NCI-H446 (cell line): ENCODE measurements around the gene TOPAZ1.

Experiments
- DNase-seq, 2 experiments: peaks; one replicate each; lab custom pipeline; 2025; lab: John Stamatoyannopoulos, UW

Gene TOPAZ1

DNA sequence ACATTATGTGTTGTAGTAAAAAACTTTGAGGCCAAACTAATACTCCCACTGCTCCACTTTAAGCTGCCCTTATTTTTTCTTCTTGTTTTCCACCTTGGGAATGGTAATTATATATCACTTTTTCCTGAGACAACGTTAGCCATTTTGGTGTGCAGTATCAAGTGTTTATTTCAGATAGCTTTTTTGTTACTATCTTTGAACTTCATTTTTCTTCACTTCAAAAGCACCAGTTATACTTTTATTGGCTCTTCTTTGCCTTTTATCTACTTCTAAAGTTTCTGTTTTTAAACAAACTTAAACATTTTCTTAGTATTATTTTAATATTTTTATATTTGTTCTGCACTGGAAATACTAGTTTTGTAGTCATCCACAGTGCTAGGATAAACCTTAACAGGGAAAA, 6.5 kb downstream of the TOPAZ1 start:
- no peak for DNase-seq

DNA sequence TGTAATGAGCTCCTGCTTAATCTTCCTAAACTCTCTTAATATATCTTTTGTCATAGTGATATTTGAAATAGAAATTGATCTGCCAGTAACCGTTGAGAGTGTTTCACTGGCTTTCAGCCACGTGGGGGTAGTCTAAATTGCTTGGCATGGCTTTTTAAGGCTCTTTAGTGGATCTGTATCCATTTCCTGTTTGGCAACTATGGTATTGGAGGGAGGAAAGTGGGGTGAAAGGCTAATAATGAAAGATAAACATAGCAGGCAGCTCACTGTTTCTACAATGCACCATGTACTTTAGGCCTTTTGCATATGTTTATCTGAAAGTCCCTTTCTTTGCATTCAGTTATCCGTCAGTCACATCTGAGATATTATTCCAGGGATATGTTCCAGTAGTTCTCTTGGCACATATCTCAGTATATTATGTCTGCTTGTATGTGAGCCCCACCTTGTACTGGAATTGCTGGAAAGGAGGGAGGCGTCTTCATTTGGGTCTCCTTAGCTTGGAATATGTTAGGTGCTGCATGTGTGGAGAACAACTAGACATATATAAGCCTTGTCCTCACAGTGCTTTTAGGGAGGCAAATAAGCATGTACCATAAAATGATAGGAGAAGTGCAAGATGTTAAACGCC, 10.8 kb downstream of the TOPAZ1 start:
- no peak for DNase-seq

DNA sequence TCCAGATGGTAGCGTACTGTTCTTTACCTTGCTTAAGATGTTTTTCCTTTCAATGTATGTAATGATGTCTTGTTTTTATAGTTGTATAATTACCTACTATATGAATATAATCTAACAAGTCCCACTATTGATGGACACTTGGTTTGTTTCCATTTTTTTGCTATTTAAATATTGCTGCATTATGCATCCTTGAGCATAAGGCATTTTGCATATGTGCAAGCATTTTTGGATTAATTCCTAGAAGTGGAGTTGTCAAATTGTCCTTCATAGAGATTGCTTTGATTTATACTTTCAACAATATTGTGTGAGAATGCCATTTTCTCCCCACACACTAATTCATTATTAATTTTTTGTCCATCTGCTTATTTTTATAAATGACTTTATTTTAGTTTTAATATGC, 17.7 kb downstream of the TOPAZ1 start:
- no peak for DNase-seq

DNA sequence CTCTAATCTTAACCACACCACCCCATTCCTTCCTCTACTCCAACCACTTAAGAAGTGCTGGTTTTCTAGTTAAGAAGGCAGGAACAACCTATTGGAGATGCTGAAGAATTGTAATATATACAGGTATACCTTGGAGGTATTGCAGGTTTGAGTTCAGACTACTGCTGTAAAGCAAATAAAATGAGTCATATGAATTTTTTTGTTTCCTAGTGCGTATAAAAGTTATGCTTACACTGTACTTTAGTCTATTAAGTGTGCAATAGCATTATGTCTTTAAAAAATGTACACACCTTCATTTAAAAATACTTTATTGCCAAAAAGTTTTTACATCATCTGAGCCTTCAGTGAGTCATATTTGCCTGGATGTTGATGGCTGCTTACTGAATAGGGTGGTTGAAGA, 22.5 kb downstream of the TOPAZ1 start:
- no peak for DNase-seq

DNA sequence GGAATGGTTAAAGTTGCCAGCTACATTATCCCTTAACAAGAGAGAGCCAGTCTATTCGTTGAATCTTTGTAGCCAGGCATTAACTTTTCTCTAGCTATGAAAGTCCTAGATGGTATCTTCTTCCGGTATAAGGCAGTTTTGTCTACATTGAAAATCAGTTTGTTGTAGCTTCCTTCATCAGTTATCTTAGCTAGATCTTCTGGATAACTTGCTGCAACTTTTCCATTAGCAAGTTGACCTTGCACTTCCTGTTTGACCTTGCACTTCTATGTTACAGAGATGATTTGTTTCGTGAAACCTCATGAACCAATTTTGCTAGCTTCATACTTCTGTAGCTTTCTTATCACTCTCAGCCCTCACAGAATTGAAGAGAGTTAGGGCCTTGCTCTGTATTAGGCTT, 24.1 kb downstream of the TOPAZ1 start:
- DNase-seq = no peak

DNA sequence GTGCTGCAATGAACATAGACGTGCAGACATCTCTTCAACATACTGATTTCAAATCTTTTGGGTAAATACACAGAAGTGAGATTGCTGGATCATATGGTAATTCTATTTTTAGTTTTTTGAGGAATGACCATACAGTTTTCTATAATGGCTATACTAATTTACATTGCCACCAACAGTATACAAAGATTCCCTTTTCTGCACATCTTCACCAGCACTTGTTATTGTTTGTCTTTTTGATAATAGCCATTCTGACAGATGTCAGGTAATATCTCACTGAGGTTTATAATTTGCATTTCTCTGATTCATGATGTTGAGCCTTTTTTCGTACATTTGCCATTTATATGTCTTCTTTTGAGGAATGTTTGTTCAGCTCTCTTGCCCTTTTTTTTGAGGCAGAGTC, 30.5 kb downstream of the TOPAZ1 start:
- no peak for DNase-seq

DNA sequence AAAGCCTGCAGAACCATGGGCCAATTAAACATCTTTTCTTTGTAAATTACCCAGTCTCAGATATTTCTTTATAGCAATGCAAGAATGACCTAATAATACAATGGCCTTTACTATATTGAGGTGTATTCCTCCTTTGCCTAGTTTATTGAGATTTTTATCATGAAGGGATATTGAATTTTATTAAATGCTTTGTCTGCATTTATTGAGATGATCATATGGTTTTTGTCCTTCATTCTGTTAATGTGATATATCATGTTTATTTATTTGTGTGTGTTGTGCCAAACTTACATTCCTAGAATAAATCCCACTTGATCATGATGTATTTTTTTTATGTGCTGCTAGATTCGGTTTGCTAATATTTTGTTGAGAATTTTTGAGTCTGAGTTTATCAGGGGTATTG, 36.2 kb downstream of the TOPAZ1 start:
- no peak for DNase-seq

DNA sequence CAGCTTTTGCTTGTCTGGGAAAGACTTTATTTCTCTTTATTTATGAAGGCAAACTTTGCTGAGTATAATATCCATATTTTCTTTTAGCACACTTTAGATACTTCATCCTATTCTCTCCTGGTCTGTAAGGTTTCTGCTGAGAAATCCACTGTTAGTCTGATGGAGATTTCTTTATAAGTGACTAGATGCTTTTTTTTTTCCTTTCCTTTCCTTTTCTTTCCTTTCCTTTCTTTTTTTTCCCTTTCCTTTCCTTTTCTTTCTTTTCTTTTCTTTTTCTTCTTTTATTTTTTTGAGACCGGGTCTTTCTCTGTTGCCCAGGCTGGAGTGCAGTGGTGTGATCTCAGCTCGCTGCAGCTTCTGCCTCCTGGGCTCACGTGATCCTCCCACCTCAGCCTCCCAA, 38.4 kb downstream of the TOPAZ1 start:
- no peak for DNase-seq

DNA sequence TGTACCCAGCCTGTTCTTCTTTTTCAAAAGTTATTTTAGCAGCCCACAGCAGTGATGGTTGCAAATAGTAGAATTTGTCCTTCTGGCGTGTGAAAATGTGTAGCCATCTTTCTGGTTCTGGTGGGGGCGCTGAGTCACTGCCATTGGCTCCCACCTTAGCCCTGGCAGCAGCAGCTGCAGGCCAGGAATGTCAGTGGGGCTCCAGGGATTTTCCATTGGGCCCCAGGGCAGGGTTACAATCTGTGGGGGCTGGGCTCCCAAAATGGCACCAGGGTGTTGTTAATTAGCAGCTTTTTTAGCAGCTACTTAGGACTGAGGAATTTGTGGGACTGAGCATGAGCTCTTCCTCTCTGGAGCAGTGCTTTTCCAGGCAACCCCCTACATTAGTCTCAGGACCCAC, 38.9 kb downstream of the TOPAZ1 start:
- DNase-seq = no peak

DNA sequence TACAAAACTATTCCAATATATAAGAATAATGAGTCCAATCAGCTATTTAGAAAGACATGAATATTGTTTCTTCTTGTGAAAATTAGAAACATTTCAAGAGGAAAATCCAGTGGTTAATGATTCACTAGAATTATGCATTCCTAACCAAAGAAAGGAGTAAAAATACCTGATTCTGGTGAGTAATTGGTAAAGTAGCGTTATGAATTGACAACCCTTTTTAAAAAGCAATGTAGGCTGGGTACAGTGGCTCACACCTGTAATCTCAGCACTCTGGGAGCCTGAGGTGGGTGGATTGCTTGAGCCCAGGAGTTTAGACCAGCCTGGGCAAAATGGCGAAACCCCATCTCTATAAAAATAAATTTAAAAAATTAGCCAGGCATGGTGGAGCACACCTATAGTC, 43.3 kb downstream of the TOPAZ1 start:
- DNase-seq = no peak

DNA sequence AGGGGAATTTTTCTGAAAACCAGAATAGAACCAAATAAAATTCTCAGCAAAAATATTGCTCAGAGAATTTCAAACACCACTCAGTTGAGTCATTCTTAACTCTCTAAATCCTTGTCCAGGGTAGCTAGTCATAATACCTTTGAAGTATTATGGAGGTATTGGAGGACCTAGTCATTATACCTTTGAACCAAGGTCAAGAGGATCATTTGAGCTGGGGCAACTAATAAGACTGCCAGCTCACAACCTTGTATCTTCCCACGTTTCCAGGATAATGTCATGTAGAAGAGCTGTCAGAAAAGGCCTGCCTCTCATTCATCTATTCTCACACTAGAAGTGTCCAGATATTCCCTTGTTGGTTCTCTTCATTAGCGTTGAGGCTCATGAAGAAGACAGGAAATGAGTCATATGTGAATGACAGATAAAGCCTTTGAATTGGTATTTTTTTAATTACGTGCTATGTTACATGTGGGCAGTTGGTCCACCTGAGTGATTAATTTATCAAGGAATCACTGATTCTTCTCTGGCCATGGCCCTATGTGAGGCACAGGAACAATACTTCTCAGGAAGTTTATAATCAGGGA, 48.3 kb downstream of the TOPAZ1 start:
- DNase-seq = no peak

DNA sequence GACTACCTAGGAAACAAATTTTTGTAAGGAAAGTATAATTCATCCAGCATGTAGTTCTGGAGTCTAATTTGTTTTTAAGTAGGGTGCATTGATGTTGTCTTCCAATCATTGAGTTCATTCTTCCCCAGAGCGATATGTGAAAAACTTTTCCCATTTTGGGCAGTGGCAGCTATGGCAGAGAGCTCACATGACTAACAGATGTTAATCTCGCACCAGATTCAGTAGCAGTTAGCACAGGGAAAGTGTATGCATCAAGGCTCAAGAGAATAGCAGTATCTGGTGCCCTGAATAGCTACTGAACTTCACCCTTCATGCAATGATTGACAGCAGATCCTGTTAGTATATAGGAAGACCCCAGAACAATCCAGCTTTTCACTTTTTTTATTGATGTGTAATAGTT, 50.6 kb downstream of the TOPAZ1 start:
- DNase-seq = no peak

DNA sequence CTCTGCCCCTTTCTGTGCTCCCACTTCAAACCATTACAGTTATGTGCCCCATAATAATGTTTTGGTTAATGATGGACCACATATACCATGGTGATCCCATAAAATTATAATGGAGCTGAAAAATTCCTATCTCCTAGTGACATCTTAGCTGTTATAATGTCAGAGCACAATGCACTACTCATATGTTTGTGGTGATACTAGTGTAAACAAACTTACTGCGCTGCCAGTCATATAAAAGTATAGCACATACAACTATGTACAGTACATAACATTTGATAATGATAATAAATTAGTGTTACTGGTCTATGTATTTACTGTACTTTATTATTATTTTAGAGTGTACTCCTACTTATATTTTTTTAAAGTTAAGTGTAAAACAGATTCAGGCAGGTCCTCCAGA, 51.3 kb downstream of the TOPAZ1 start:
- DNase-seq = no peak

DNA sequence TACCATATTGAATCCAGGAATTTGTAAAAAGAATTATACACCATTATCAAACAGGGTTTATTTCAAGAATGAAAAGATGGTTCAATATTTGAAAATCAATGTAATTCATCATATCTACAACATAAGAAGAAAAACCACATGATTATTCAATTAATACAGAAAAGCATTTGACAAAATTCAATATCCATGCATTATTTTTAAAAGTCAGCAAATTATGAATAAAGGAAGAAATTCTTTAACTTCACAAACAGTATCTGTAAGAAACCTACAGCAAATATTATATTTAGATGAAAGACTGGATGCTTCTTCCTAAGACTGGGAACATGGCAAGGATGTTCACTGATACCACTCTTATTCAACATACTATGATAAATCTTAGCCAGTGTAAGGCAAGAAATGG, 55.6 kb downstream of the TOPAZ1 start:
- DNase-seq = no peak

DNA sequence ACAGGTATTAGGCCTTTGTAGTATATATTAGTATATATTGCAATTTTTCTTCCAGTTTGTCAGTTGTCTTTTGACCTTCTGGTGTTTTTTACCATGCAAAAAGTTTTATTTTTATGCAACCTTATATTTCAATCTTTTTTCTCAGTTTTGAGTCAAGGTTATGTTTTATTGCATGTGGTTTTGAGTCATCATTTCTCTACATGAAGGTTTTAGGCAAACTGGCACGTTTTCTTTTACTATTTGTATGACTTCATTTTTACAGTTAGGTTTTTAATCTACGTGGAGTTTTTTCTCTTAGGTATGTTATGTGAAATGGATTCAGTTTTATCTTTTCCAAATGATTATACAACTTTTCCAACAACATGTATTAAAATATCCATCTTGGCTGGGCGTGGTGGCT, 60.1 kb downstream of the TOPAZ1 start:
- no peak for DNase-seq

DNA sequence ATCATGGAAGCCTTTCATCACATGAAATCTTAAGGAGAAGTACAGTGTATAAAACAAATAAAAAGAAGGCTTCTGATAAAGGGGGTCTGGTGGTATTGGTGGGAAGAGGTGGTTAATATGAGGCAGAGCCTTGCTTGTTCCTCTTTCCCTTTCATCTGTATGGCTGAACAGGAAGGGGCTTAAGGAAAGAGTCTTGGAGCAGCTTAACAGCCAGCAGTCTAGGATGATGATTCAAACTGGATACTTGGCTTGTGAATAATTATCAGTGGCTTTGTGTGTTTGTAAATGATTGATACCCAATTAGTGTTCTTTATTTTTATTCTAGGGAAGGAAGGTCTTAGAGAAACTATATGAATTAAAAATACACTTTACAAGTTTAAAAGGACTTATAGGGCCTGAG, 67.8 kb downstream of the TOPAZ1 start:
- DNase-seq = no peak

DNA sequence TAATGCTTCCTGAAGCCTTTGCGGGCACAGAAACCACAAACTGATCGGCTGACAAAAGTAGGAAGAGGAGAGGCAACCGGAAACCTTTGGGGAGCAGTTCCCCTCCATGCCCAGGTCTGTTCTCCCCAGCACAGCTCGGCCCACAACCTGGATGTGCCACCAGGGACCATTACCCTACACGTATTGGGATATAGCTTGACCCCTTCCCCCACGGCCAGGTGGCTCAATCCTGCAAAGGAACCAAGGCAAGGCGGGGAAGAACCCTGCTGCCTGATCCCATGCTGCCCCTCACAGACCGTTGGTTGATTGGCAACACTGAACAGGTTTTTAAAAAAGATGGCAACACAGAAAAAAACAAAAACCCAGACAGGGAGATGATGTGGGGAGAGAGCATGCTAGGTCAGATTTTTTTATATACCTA, 77.2 kb downstream of the TOPAZ1 start:
- no peak for DNase-seq

DNA sequence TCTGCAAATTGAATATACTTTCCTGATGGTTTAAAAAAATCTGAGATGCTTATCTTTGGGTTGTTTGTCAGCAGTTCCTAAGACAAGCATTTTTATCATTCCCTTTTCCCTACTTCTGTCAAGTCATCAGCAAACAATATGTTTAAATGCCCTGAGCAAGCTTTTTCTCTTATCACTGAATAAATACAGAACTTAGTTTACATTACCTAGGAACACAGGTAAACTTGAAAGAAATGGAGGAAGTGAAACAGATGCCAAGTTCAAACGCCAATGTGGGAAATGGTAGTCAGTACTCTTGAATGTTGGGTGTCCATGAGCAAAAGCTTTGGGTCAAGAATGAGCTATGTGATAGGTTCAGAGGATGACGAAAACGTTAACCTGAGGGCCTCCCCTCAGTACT, 79.6 kb downstream of the TOPAZ1 start:
- no peak for DNase-seq

DNA sequence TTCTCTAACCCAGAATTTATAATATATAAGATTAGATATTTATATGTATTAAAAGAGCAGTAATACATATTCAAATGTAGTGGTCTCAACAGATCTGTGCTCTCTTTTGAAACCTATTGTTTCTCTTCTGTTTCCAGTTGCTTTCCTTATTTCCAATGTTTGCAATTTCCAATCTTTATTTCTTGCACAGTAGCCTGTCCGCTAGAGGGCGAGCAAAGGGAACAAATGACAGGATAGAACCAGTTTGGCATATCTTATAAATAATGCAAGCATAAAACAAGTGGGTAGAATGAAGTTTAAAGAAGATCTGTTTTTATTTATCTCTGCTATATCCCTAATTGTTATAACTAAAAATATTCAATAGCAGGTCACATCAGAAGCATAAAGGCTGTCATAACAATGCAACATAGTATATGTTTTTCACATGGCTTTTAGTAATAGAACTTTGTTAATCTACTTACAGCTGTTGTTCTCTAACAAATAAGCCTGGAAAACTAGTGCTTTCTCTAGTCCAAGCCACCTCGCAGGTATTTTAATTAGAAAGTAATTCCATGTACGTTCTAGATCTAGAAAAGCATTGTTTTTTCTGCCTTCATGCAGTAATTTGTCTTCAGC, 81.8 kb downstream of the TOPAZ1 start:
- DNase-seq = peak; percentile 32 to 50

DNA sequence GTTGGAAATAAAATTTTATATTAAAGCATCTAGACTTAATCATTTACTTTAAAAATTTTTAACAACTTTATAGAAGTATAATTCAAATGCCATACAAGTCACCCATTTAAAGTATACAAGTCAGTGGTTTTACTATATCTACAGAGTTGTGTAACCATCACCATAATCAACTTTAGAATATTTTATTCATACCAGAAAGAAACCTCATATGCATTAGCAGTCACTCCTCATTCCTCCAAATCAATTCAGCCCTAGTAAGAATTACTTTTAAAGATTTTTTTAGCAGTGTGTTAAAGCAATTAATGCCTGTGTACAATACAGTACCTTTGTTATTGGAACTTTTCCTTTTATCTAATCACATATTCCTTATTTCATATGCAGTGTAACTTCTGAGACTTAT, 82.9 kb downstream of the TOPAZ1 start:
- no peak for DNase-seq

DNA sequence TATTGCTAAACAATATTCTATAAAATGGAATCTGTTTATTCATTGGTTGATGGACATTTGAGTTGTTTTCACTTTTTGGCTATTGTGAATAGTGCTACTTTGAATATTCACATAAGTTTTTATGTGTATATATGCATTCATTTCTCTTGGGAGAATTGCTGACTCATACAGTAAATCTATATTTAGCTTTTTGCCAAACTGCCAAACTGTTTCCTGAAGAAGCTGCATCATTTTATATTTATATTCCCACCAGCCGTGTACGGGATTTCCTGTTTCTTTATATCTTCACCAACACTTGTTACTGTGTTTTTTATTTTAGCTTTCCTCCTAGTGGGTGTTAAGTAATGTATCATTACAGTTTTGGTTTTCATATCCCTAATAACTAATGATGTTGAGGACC, 84.3 kb downstream of the TOPAZ1 start:
- no peak for DNase-seq

DNA sequence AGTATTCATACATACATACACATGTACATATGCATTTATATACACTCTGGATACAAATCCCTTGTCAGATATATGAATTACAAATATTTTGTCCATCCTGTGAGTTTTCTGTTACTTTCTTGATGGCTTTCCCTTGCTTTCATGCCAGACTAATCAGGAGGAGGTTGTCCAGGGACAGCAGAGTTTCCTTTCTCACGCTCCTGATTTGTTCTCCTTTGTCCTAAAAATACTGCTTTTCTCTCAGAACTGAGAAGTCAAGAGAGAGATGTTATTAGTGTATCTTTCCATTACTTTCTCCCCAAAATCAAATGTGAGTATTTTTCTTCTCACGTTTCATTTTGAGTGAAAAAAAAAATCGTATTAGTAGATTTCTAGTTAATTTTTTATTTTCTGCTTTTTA, 84.8 kb downstream of the TOPAZ1 start:
- DNase-seq = no peak

DNA sequence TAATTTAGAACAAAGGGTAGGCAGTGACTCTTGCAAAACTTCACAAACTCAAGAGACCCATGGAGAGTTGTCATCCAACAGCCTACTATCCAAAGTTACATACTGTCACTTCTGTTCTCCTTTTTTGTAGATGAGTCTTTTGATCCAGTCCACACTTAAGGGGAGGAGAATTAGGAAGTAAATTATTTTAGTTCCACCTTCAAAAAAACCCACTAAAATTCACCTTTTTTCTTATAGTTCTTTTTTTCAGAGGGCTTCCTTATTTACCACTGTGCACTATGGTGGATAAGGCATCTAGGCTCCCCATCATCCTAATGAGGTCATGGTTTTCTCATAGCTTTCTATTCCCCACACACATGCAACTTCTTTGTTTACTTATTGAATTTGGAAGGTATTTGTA, 88.3 kb downstream of the TOPAZ1 start:
- DNase-seq = no peak

DNA sequence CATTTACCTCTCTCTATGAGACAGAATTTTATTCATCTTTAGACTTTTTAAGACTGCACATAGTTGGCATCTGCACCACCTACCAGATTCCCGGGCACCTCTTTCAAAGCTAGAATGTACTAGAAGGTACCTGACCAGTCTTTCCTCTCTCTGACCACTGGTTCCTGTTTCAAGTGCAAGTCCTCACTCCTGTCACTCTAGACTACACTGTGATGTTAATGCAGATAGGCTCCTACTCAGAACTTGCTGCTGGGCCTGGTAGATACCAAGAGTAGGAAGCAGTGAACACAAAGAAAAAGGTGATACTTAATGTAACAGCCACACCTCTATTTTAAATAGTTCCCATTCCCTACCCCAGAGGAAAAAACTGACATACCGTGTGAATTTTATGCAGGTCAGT, 88.8 kb downstream of the TOPAZ1 start:
- DNase-seq = no peak
